ENCODE results near the gene MGME1. TPM values are rescaled to one million over a fixed set of nuclear protein-coding genes. Genes with fewer than 3 reads are reported as not detected.
A peak's percentile ranks its signal among the peaks of the same experiment; 100 is the strongest.

MGME1 gene
- total and polyA plus RNA-seq, 7 donors: 5.0 to 17.4 (median 14.8) TPM

DNA sequence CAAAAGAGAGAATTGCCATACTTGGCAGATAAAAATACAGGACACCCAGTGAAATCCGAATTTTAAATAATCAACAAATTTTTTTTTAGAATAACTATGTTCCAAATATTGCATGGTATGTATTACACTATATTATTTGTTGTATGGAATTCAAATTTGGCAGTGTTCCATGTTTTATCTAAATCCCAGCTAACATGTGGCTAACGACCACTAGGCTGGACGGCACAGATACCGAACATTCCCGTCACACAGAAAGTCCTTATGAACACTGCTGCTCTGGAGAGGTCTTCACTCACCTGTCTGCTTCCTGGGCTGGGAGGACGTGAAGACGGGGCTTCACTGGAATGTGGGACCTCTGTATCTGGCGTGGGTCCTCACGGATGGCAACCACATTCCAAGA, 33.1 kb upstream of the MGME1 start:
- Histone ChIP-seq H3K9me3 (no peaks in the 10 kb centered on the region), H3K36me3 (no peaks in the 10 kb centered on the region), H3K27ac (peak overlapping the region; percentile 70 to 81 (median 75)), H3K4me1 (peaks cover 0 to 43% (median 39%) of the 10 kb centered on the region in 4 donors), H3K4me3 (no peak overlapping the region), H3K27me3 (no peaks in the 10 kb centered on the region)
- WGBS, 2 donors: 78 to 82% methylated on average over 9 of the region's 9 CpGs
- intact Hi-C loops (cut with DNase I): loop anchor here (2.0 to 5.0 kb wide), 2 partner anchors 33 to 255 kb away; no protein-coding TSS in a partner anchor
- TF ChIP-seq POLR2A (IDR thresholded peaks at IDR 0.05) (no peak), EP300 (IDR thresholded peaks at IDR 0.05) (no peak), POLR2AphosphoS5 (IDR thresholded peaks at IDR 0.05) (no peak)
- TF ChIP-seq, protein P1, sequence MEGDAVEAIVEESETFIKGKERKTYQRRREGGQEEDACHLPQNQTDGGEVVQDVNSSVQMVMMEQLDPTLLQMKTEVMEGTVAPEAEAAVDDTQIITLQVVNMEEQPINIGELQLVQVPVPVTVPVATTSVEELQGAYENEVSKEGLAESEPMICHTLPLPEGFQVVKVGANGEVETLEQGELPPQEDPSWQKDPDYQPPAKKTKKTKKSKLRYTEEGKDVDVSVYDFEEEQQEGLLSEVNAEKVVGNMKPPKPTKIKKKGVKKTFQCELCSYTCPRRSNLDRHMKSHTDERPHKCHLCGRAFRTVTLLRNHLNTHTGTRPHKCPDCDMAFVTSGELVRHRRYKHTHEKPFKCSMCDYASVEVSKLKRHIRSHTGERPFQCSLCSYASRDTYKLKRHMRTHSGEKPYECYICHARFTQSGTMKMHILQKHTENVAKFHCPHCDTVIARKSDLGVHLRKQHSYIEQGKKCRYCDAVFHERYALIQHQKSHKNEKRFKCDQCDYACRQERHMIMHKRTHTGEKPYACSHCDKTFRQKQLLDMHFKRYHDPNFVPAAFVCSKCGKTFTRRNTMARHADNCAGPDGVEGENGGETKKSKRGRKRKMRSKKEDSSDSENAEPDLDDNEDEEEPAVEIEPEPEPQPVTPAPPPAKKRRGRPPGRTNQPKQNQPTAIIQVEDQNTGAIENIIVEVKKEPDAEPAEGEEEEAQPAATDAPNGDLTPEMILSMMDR (IDR thresholded peaks at IDR 0.05): no peak
- no peak for DNase-seq

DNA sequence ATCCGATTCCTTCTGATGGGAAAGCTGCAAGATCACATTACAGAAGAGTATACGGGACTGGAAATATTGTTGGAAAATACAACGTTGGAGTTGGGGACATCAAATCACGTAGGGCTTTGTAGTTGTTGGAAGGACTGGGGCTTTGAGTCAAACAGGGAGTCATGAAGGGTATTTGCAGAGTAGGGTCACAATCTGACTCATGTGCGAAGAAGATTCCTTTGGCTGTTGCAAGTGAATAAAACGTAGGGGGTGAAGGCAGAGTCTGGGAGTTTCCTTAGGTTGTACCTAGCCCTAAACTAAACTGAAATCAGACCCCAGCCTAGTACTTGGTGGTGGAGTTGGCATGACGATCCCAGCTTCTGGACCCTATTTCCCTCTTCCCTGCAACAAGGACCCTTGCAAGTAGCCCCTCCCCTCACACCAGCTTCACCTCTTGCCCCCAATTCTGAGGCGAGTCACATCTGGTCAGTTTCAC, 32.5 kb upstream of the MGME1 start:
- H3K27me3 ChIP-seq: no peaks in the 10 kb centered on the region
- H3K27ac ChIP-seq: peak overlapping the region; percentile 70 to 81 (median 75)
- TF ChIP-seq EP300 (IDR thresholded peaks at IDR 0.05) (no peak), POLR2AphosphoS5 (IDR thresholded peaks at IDR 0.05) (no peak), POLR2A (IDR thresholded peaks at IDR 0.05) (no peak)
- TF ChIP-seq, protein P1 (IDR thresholded peaks at IDR 0.05): no peak
- 66 to 75% methylated on average over 8 of the region's 8 CpGs for WGBS, 2 donors
- no peak for DNase-seq
- H3K9me3 ChIP-seq: no peaks in the 10 kb centered on the region
- H3K36me3 ChIP-seq: peaks cover 0 to 3% (median 2%) of the 10 kb centered on the region in 4 donors
- intact Hi-C loops (cut with DNase I): loop anchor here (2.0 to 5.0 kb wide), 2 partner anchors 34 to 256 kb away; no protein-coding TSS in a partner anchor
- peak overlapping the region in 2 of 4 donors; percentile 4 to 13 for H3K4me3 ChIP-seq
- peaks cover 0 to 43% (median 39%) of the 10 kb centered on the region in 4 donors for H3K4me1 ChIP-seq

- peaks cover 0 to 10% (median 6%) of the 10 kb centered on the region in 4 donors for H3K36me3 ChIP-seq
- H3K4me3 ChIP-seq: peak overlapping the region in 3 of 4 donors; percentile 4 to 13 (median 12)
- TF ChIP-seq POLR2AphosphoS5 (IDR thresholded peaks at IDR 0.05) (peak in 2 of 4 donors; percentile 47 to 58), POLR2A (IDR thresholded peaks at IDR 0.05) (no peak)
- intact Hi-C loops (cut with DNase I): loop anchor here (2.0 to 5.0 kb wide), 2 partner anchors 35 to 256 kb away; no protein-coding TSS in a partner anchor
- 56 to 63% methylated on average over 19 of the region's 19 CpGs for WGBS, 2 donors
- peak overlapping the region; percentile 70 to 81 (median 75) for H3K27ac ChIP-seq
- no peaks in the 10 kb centered on the region for H3K9me3 ChIP-seq
- H3K4me1 ChIP-seq: peaks cover 0 to 43% (median 39%) of the 10 kb centered on the region in 4 donors
- no peaks in the 10 kb centered on the region for H3K27me3 ChIP-seq
- peak; percentile 93 for DNase-seq
Observed at GRCh38 chr20:17936761-17937732, 31.8 kb upstream of the MGME1 start.

DNA sequence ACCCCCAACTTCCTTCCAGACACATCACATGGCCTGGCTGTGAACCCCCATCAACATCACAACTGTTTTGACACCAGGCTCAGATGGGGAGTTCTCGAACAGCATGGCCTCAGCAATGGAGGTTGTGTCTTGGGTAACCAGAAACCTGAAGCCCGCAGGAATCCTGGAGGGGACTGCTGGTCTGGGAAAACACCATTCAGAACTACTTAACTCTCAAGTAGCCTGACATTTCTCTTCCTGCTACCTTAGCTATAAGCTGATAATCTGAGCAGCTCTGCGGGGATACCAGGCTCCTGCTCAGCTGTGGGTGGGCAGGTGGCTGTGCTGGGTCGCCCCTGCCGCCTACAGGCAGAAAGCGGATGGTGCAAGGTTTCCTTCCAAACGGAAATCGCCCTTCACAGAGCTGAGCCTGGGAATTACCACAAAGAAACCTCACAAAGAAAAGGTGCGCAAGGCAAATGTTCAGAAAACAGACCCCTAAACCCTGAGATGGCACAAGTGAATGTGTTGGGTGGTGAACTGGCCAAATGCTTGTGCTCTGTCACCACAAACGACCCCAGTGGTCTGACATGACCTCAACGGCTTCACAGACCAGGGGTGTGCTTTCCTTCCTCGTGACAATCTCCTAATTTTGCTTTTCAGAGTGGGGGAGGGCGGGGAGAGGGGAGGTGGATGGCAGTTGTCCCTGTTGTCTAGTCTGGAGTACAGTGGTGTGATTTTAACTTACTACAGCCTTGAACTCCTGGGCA, 29.8 kb upstream of the MGME1 start:
- no peaks in the 10 kb centered on the region for H3K27me3 ChIP-seq
- H3K4me3 ChIP-seq: no peak overlapping the region
- no peak for TF ChIP-seq POLR2AphosphoS5 (IDR thresholded peaks at IDR 0.05)
- TF ChIP-seq, protein P1 (IDR thresholded peaks at IDR 0.05): peak; percentile 62 to 91 (median 77)
- no peaks in the 10 kb centered on the region for H3K9me3 ChIP-seq
- peak; percentile 82 for DNase-seq
- H3K27ac ChIP-seq: peak overlapping the region in 3 of 4 donors; percentile 70 to 81 (median 75)
- WGBS, 2 donors: 13 to 17% methylated on average over 13 of the region's 13 CpGs
- intact Hi-C loops (cut with DNase I): loop anchor here (5.0 kb wide), 1 partner anchor 37 kb away; no protein-coding TSS in a partner anchor
- peaks cover 0 to 30% (median 21%) of the 10 kb centered on the region in 4 donors for H3K36me3 ChIP-seq
- peaks cover 0 to 43% (median 39%) of the 10 kb centered on the region in 4 donors for H3K4me1 ChIP-seq

All from sigmoid colon (tissue), 7 donors.